ENCODE data around the gene HEATR3.

DNA sequence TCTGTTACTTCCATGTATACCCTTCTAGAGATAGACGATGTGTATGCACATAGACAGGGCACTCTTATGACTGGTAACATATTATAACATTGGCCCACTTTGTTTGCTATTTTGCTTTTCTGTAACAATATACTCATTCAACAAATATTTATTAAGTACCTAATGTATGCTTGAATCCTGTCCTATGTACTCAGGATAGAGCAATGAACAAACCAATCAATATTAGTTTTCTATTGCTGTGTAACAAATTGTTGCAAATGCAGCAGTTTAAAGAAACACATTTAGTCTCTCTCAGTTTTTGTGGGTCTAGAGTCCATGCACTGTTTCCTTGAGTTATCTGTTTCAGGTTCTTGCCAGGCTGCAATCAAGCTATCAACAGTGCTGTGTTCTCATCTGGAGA, 57.6 kb downstream of the HEATR3 start:
- TF ChIP-seq, protein P1, sequence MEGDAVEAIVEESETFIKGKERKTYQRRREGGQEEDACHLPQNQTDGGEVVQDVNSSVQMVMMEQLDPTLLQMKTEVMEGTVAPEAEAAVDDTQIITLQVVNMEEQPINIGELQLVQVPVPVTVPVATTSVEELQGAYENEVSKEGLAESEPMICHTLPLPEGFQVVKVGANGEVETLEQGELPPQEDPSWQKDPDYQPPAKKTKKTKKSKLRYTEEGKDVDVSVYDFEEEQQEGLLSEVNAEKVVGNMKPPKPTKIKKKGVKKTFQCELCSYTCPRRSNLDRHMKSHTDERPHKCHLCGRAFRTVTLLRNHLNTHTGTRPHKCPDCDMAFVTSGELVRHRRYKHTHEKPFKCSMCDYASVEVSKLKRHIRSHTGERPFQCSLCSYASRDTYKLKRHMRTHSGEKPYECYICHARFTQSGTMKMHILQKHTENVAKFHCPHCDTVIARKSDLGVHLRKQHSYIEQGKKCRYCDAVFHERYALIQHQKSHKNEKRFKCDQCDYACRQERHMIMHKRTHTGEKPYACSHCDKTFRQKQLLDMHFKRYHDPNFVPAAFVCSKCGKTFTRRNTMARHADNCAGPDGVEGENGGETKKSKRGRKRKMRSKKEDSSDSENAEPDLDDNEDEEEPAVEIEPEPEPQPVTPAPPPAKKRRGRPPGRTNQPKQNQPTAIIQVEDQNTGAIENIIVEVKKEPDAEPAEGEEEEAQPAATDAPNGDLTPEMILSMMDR (conservative IDR thresholded peaks at IDR 0.05; ENCODE audit: low read length): no peak
- TF ChIP-seq EZH2phosphoT487 (IDR thresholded peaks at IDR 0.05; ENCODE audit: borderline replicate concordance): no peak
